ENCODE data around the gene KRTAP19-2.
"Not testable (repeated sequence)": the region's sequence is repeated elsewhere in the genome, so short reads cannot be mapped to it uniquely, and the experiment has no call there.

Gene KRTAP19-2, protein sequence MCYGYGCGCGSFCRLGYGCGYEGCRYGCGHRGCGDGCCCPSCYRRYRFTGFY

DNA sequence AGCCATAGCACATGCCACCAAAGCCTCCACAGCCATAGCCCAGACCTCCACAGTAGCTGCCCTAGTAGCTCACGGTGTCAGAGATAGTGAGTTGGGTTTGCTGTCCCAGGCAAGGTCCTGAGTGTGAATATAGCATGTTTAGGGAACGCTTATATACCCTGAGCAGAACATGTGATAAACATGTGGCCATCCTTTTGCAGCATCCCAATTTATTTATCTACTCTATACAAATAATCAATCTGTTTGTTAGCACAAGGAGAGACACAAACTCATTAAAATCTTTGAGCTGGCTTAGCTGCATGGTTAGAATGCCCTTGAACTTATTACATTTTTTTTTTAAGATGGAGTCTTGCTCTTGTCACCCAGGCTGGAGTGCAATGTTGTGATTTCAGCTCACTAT lies at the start of gene KRTAP19-2:
Gene KRTAP19-2, minus strand, starts transcription at position 101 of the 400 bp plus-strand sequence. Its CDS starts 88 bp downstream, at position 13.
- H3K27me3 ChIP-seq (ENCODE audit: control insufficient read depth, insufficient read depth, low read length), result no peaks in the 10 kb centered on the region
- no peak within 1 kb of the TSS for H3K4me2 ChIP-seq (ENCODE audit: low read length)
- H2AFZ ChIP-seq, result no peak within 1 kb of the TSS
- H3K9ac ChIP-seq, result no peak within 1 kb of the TSS
- no peaks in the 10 kb centered on the region for H3K4me1 ChIP-seq
- no peaks in the 10 kb centered on the region for H3K9me3 ChIP-seq (ENCODE audit: control insufficient read depth, low read length)
- TF ChIP-seq CTCF (IDR thresholded peaks at IDR 0.05), result no peak
- H3K27ac ChIP-seq, result no peak within 1 kb of the TSS
- H3K79me2 ChIP-seq, result no peaks in the 10 kb centered on the region
- no peak within 1 kb of the TSS for H3K4me3 ChIP-seq (ENCODE audit: low read depth, low read length)
- no peaks in the 10 kb centered on the region for H3K36me3 ChIP-seq (ENCODE audit: control insufficient read depth, insufficient read depth, low read length)

DNA sequence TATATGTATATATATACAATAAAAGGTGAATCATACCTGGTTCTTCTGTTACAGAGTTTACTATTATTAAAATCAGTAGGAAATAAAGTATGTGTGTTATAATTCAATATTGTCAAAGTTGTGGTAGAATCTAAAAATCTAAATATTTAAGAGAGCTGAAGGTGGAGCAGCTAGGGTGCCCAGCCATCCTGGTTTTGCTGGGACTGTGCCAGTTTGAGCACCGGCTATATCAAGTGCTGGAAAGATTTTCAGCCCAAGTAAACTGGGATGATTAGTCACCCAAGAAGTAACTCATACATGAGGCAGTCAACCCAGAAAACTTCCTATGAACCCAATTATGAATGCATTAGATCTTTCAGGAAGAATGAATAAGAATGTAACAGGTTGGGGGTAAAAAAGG lies 31.6 kb upstream of the KRTAP19-2 start:
- H3K9ac ChIP-seq, result no peak overlapping the region
- no peak overlapping the region for H3K4me2 ChIP-seq (ENCODE audit: low read length)

GRCh38 chr21:30515681-30516080 lies 28.4 kb upstream of the KRTAP19-2 start:
- no peaks in the 10 kb centered on the region for H3K27me3 ChIP-seq (ENCODE audit: control insufficient read depth, insufficient read depth, low read length)
- H3K4me2 ChIP-seq (ENCODE audit: low read length), result no peak overlapping the region
- TF ChIP-seq CTCF (IDR thresholded peaks at IDR 0.05), result no peak
- no peak overlapping the region for H3K9ac ChIP-seq
- no peaks in the 10 kb centered on the region for H3K79me2 ChIP-seq
- H3K4me3 ChIP-seq (ENCODE audit: low read depth, low read length), result no peak overlapping the region
- H2AFZ ChIP-seq, result no peak overlapping the region
- H3K9me3 ChIP-seq (ENCODE audit: control insufficient read depth, low read length), result no peaks in the 10 kb centered on the region
- no peak overlapping the region for H3K27ac ChIP-seq
- H3K36me3 ChIP-seq (ENCODE audit: control insufficient read depth, insufficient read depth, low read length), result no peaks in the 10 kb centered on the region
- H3K4me1 ChIP-seq, result no peaks in the 10 kb centered on the region

More for the DNA sequence above, 31.6 kb upstream of the KRTAP19-2 start:
- H3K27me3 ChIP-seq (ENCODE audit: control insufficient read depth, insufficient read depth, low read length), result no peaks in the 10 kb centered on the region
- TF ChIP-seq CTCF (IDR thresholded peaks at IDR 0.05), result no peak
- H3K36me3 ChIP-seq (ENCODE audit: control insufficient read depth, insufficient read depth, low read length), result no peaks in the 10 kb centered on the region
- H3K4me1 ChIP-seq, result no peaks in the 10 kb centered on the region
- H3K9me3 ChIP-seq (ENCODE audit: control insufficient read depth, low read length), result no peaks in the 10 kb centered on the region
- no peaks in the 10 kb centered on the region for H3K79me2 ChIP-seq
- no peak overlapping the region for H3K4me3 ChIP-seq (ENCODE audit: low read depth, low read length)
- no peak overlapping the region for H2AFZ ChIP-seq
- H3K27ac ChIP-seq, result no peak overlapping the region

GRCh38 chr21:30505621-30506205 lies 18.5 kb upstream of the KRTAP19-2 start:
- not testable (repeated sequence) for H3K9me3 ChIP-seq (ENCODE audit: control insufficient read depth, low read length); H3K79me2 ChIP-seq; H2AFZ ChIP-seq; H3K27me3 ChIP-seq (ENCODE audit: control insufficient read depth, insufficient read depth, low read length); H3K9ac ChIP-seq; H3K4me3 ChIP-seq (ENCODE audit: low read depth, low read length); H3K4me2 ChIP-seq (ENCODE audit: low read length); H3K4me1 ChIP-seq; H3K27ac ChIP-seq; H3K36me3 ChIP-seq (ENCODE audit: control insufficient read depth, insufficient read depth, low read length)

- H3K36me3 ChIP-seq (ENCODE audit: control insufficient read depth, insufficient read depth, low read length), result no peaks in the 10 kb centered on the region
- no peaks in the 10 kb centered on the region for H3K27me3 ChIP-seq (ENCODE audit: control insufficient read depth, insufficient read depth, low read length)
- TF ChIP-seq CTCF (IDR thresholded peaks at IDR 0.05), result no peak
- no peaks in the 10 kb centered on the region for H3K9me3 ChIP-seq (ENCODE audit: control insufficient read depth, low read length)
- H3K4me2 ChIP-seq (ENCODE audit: low read length), result no peak within 1 kb of the TSS
- no peak within 1 kb of the TSS for H3K4me3 ChIP-seq (ENCODE audit: low read depth, low read length)
- H2AFZ ChIP-seq, result no peak within 1 kb of the TSS
- H3K79me2 ChIP-seq, result no peaks in the 10 kb centered on the region
- H3K27ac ChIP-seq, result no peak within 1 kb of the TSS
- H3K4me1 ChIP-seq, result no peaks in the 10 kb centered on the region
- H3K9ac ChIP-seq, result no peak within 1 kb of the TSS
These were observed 14.8 kb upstream of the KRTAP19-2 start, which contains the start of gene KRTAP19-5 for GRCh38 chr21:30502041-30502440. TSS of gene KRTAP19-5 (minus strand) at chr21:30502141. CDS start at chr21:30502090, 51 bp downstream.
